Measurements from ENCODE around the gene UBE3C.
"Not testable (repeated sequence)": the region's sequence is repeated elsewhere in the genome, so short reads cannot be mapped to it uniquely, and the experiment has no call there.

Gene UBE3C

GRCh38 chr7:157274094-157274634, 135.4 kb downstream of the UBE3C start:
- not testable (repeated sequence) for DNase-seq

- no peak for DNase-seq
Measured at GRCh38 chr7:157274991-157275427, 136.3 kb downstream of the UBE3C start.

- no peak for DNase-seq
Measured at GRCh38 chr7:157276091-157276561, 137.4 kb downstream of the UBE3C start.

DNA sequence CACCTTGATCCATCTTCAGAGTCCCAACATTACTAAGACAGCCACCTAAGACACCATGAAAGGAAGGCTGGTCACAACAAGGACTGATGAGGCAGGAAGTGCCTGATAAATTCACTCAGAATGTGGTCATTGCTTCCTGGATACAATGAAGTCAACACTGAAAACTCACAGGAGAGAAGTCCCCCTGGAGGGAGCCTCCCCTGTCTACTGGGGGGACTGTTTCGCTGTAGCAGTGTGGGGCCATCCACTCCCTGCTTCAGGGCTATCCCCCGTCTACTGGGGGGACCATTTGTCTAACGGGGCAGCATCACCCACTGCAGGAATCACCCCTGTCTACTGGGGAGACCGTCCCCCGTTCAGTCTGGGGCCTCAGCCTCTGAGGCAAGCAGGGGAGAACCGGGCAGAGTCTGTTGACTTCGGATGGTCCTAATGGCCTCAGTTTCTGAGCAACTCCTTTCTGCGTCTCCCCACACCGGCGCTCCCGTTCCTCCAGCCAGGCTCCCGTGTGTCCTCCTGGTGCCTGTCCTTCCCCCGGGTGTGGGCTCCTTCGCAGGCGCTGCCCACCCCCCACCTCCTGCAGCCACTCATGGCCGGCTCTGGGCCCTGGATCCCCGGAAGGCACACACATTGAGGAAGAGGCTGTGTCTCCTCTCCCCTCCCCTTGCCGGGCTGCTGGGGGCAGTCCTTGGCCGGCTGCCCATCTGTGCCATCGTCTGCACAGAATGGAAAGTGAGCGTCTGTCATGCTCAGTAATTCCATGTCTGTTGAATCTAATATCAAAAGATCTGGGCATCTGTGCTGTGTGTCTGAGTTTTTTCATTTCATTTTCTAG, 138.2 kb downstream of the UBE3C start:
- peak; percentile 23 for DNase-seq

DNA sequence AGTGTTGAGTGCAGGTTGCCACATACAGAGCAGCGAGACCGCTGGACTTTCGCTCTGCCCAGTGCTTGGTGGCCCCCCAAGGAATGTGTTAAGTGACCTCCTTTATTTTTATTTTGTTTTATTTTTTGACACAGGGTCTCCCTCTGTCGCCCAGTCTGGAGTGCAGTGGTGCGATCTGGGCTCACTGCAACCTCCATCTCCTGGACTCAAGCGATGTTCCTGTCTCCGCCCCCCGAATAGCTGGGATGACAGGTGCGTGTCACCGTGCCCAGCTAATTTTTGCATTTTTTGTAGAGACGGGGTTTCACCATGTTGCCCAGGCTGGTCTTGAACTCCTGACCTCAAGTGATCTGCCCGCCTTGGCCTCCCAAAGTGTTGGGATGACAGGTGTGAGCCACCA, 138.8 kb downstream of the UBE3C start:
- not testable (repeated sequence) for DNase-seq

DNA sequence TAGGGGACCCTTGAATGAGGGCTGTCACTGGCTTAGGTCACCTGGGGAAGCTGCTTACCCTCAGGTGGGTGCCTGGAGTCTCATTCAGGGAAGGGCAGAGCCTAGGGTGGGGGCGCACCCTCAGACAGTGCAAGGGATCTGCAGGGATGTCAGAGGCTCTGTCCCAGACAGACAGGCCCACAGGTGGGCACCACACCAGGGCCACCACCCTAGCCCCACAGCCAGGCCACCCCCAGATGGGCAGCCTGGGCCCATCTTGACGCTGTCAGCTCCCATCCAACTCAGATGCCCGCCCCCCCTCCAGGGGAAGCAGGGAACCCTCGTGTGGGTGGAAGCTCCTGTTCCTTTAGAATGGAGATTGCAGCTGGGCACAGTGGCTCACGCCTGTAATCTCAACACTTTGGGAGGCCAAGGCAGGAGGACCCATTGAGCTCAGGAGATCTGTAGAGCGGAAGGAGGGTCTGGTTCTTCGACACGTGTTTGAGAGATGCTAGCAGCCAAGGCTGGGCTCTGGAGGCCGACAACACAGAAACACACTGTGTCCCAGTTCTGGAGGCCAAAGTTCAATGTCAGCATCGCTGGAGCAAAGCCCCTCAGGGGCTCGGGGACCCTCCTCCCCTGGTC, 139.6 kb downstream of the UBE3C start:
- DNase-seq, result no peak

GRCh38 chr7:157278791-157279724, 140.3 kb downstream of the UBE3C start:
- no peak for DNase-seq

- DNase-seq, result no peak
Measured at GRCh38 chr7:157279741-157280215, 141.1 kb downstream of the UBE3C start.

DNA sequence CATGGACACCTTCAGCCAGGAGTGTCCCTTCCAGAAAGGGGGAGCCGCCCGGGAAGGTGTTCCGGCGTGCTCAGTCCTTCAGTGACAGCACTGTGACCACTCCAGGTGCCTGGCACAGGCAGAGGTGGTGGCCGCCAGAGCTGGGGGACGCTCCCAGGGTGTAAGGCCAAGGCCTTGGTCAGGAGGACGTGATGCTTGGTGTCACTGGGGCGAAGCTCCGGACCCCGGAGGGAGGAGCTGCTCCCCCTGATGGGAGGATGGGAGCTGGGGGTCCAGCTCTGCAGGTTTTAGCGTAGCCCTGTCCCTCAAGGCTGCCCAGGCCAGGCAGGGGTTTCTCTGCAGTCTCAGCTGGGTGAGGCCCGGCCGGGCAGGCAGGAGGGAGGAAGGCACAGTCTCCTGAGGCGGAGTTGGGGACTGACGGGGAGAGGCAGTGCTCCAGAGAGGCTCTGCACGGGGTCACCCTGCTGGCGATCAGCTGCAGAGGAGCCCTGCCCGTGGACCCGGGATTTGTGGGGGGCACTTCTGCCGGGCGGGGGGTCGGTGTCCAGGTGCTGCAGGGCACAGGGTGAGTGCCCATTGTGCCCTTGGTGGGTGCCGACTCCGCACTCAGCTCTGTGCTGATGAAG, 141.6 kb downstream of the UBE3C start:
- no peak for DNase-seq

- no peak for DNase-seq
Measured at GRCh38 chr7:157281221-157281998, 142.7 kb downstream of the UBE3C start.

DNA sequence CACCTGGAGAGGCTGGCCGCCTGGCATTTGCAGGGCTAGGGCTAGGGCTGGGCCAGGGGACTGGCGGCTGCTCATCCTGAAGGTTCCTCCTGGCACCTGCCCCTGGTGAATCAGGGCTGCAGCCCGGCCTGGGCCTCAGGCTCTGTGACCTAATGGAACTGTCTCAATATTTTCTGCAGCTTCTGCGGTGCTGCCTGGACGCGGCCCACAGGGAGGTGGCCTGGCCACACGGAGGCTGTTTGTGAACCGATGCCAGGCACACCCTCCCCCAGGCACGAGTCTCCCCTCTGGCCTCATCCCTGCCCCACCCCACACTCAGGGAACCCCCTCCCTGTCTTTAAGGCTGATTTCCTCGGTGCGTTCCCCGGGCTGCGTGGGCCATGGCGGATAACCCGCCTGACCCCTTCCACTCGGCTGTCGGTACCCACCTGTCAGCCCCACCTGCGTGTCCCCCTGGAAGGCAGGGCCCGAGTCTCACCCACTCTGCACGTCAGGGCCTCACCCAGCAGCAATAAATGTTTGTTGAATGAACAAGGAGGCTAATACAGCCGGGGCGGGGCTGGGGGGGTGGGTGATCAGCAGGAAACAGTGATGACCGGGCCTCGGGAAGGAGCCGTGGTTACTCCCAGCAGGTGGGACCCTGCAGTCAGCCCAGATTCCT, 143.5 kb downstream of the UBE3C start:
- DNase-seq, result no peak

GRCh38 chr7:157284229-157285014, 145.7 kb downstream of the UBE3C start:
- no peak for DNase-seq

- no peak for DNase-seq
Measured at GRCh38 chr7:157291404-157292080, 152.8 kb downstream of the UBE3C start.

- no peak for DNase-seq
Measured at GRCh38 chr7:157292258-157292657, 153.5 kb downstream of the UBE3C start.

DNA sequence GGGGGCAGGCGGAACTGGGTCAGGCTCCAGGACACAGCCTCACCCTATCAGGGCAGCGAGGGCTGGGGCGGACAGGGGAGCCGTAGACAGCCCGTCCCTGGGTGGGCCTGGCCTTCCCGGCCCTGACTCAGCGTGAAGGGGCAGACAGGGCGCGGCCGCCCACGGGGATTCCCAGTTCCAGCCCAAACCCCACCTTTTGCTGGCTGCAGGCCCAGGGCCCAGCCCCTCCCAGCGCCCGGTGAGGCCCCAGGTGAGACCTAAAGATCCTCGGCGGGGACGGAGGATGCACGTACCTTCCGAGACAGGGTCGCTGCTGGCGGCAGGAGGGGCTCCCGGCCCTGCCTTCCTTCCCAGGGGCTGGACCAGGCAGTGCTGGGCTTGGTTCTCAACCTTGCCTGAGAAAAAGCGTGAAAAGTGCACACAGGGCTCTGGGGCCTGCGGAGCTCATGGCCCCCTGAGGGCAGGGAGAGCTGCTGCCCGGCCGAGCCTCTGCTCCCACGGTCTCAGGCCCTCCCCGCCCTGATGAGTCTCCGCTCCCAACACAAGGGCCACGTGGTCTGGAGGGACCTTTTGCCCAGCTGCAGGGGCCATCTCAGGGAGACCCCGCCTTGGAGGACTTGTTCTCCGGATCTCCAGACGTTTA, 154.2 kb downstream of the UBE3C start:
- DNase-seq, result no peak

DNA sequence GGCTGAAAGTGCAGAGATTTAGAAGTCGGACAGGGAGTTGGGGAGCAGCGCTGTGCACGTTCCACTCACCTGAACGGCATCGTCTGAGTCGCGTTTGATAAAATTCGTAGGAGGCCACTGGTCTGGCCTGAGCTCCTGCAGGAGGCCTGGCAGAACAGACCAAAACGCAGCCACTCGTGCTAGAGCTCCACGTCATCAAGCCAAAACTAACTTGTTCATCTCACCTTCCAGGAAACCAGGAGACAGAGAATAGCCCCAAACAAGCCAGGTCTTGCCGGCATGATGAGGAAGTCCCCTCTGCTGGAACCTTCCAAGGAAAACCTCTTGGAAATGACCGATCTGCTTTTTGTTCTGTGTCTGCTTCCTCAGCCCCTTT, 154.7 kb downstream of the UBE3C start:
- DNase-seq, result no peak

DNA sequence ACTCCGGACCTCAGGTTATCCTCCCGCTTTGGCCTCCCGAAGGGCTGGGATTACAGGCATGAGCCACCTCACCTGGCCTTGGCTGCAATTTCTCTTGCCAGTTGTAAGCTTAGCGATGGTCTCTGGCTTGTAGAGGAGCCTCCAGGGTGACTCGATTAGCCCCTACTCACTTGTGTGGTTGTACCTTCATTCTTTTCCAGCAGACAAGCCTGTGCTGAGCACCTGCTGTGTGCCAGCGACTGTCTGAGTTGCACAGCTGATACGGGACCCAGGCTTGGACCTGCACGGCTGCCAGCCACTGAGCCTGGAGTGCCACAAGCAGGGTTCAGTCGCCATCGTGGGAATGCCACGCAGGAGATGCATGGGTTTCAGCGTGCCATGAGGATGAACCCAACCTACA, 156.0 kb downstream of the UBE3C start:
- no peak for DNase-seq

DNA sequence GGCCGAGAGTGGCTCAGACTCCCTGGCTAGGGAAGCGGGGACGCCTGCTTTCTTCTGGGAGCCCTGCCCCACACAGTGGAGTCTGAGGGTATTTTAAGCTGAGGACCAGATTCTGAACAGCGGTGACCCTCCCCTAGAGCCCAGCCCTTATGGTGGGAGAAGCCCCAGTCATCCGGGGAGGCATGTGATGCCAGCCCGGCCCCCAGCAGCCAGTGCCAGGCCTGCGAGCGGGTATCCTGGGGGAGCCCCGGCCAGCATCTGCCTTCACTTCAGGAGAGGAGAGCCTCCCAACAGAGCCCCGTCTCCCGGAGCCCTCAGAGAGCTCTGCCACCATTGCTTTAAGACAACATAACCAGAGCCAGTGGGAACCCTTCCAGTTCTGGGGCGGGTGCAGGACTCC, 156.6 kb downstream of the UBE3C start:
- DNase-seq, result no peak

DNA sequence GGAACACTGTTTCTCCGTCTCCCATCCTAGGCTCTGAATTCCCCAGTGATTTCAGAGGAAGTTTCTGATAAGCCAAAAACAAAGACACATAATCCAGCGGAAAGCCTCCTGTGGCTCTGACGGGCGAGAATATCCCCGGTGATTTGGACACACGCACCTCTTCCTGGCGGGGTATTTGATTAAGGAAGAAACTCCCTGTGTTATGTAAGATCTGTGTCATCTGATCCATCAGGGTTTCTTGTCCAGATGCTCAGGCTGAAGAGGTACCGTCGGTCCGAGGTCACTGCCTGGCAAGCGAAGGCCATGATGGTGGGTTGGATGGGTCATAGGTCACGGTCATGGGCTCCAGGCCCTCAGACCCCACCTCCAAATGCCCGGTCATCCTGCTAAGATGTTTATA, 158.5 kb downstream of the UBE3C start:
- DNase-seq, result no peak

All from NCI-H524 treated with DMSO at 0.1 percent for 48 hours (cell line).